ENCODE data around the gene ZNF593.

- no peak for TF ChIP-seq POLR2A (IDR thresholded peaks at IDR 0.05)
- no peak for TF ChIP-seq CTCF (IDR thresholded peaks at IDR 0.05)
These were observed 46.4 kb upstream of the ZNF593 start for GRCh38 chr1:26122988-26123973.
